Activated T-helper 1 cell treated with anti-CD3 and anti-CD28 coated beads, Interleukin-2, amount 50 U/mL, for 16 hours (primary cell): ENCODE results near the gene FAM53A.
"Not testable (repeated sequence)": the region's sequence is repeated elsewhere in the genome, so short reads cannot be mapped to it uniquely, and the experiment has no call there.

Experiments used
- DNase-seq, 2 donors: peaks; one replicate each; pipeline ENCODE4 v3.0.0-alpha.2; 2020; ENCODE audit warnings: low read depth in 1 of 2, low spot score in 1 of 2

Gene FAM53A

DNA sequence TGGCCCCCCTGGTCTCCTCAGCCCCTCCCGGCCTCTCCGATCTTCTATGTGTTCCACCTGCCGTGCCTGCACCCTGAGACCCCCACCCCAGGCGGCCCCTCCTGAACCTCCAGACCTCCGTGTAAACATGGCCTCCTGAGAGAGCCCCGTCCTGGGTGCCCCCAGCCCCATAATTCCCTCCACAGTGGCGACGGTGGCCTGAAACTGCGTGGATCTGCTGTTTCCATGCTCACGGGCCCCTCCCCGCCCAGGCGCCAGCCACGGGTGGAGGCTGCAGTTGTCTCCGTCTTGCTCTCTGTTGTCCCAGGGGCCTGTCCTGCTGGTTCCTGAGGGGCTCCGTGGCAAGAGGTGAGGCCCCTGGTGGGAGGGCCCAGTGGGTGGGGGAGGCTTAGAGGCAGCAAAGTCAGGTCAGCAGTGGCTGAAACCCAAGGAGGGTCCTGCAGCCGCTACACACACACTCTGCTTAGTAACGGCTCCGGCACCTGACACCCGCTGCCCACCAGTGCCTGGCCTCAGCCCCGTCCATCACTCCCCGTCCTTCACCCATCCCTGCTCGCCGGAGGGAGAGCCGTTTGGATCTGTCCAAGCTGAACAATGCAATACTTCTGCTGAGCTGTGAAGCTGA lies 75.8 kb downstream of the FAM53A start:
- DNase-seq = no peak

DNA sequence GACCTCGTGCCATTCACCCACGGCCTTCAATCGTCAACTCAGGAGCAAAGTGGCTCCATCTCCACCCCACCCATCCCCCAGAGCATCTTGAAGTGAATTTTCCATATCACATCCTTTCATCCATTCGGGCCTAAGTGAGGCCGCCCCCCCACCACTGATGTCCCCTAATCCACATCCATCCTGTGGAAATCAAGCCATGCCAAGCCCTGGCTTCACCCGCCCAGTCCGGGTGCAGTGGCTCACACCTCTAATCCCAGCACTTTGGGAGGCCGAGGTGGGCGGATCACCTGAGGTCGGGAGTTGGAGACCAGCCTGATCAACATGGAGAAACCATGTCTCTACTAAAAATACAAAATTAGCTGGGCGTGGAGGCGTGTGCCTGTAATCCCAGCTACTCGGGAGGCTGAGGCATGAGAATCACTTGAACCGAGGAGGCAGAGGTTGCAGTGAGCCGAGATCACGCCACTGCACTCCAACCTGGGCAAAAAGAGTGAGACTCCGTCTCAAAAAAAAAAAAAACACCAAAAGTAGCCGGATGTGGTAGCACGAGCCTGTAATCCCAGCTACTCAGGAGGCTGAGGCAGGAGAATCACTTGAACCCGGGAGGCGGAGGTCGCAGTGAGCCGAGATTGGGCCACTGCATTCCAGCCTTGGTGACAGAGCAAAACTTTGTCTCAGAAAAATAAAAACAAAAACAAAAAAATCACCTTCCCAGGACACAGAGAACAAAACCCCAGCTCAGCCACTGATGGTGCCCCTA lies 76.5 kb downstream of the FAM53A start:
- DNase-seq = not testable (repeated sequence)

DNA sequence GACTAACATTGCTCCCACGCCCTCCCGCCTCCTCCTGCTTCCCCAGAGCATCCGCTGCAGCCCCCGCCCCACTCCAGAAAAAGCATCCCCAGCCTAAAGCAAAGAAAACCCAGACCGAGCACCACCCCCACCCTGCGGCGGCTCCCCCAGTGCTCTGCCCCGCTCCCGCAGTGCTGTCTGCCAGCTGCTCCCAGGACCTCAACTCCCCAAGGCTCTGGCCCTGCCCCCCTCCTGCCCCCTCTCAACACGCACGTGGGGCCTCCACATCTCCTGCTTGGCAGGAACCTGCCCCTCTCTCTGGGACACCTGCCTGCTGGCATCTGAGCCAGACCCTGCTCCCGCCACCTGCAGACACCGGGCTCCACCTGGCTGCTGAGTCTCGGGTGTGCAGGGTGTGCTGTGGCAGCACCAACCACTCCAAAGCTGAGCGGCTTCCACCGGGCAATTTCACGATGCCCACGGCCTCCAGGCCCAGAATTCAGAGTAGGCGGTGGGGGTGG lies 79.4 kb downstream of the FAM53A start:
- peak in 1 of 2 donors; percentile 26 for DNase-seq

DNA sequence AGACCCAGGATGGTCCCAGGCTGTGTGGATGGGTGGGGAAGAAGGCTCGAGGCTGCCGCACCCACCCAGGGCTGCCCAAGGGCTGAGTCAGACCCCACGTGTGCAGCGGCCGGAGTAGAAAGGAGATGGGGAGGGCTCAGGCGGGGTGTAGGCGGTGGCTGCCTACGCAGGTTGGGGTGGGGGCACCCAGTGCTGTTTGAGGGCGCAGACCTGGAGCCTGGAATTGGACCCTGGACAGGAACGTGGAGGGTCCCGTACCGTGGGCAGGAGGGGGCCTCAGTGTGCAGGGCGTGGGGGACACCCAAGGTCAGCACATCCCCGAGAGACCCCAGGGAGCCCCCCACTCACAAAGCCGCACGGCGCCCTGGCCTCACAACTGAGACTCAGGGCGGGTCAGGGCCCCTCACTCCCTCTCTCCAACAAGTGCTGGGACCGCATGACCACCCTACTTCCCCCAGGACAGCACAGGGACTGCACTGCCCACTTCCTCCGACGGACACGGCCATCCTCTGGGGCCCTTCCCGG lies 79.9 kb downstream of the FAM53A start:
- DNase-seq = no peak

DNA sequence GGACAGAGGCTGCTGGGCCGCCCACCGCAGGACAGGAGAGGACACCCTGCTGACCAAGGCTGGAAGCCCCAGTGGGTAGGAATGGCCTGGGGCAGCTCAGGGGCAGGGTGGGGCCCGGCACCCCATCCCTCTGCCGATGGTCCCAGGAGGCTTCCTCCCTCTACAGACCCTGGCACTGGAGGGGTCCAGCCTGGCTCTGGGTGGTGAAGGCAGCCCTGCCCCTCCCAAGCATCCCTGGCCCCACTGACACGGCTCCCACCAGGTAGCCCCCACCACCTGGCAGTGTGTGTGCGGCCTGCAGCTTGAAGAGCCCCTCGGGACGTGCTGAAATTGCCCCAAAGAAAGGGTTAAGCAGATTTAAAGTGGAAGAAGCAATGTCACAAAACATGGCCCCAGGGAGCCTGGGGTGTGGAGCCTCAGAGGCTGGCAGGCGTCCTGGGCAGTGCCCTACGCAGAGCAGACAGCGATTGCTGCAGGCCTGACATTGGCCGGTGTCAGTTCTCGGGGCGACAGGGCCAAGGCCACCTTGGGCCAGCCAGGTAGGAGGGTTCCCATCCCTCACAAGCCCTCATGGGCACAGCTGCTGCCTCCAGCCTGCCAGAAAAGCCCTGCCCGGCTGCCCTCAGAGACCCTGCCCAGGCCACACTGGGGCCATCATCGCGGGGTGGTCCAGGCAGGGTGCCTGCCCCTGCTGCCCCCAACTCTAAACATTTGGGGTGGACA lies 80.5 kb downstream of the FAM53A start:
- no peak for DNase-seq

DNA sequence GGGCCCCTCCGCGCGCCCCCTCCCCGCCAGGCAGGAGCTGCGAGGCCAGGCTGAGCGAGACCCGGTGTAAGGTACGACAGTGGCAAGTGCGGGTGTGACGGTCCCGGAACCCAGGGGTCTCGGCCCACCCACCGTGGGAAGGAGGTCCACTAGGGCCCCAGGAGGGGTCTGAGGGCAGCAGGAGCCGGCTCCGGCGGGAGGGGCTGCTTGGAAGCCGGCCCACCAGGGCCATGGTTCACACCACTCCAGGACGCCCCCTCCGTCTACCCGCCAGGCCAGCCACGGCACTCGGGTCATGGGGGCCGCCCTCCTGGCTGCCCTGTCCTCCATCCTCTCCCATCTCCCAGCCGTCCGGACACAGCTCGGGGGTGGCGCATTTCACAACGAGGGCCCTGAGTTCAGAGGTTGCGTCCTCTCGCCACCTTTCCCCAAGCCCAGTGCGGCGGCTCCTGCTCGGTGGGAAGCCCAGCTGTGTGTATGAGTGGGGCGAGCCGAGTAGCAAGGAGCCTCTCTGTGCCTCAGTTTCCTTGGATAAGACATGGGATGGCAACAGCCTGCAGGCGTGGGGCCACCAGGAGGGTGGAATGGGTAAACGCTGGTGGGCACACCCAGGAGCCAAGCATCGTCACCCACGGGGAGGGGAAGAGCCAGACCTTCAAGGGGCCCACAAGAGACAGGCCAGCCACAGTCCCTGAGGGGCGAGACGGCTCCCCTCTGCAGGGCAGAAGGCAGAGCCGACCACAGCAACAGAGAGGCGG lies 81.3 kb downstream of the FAM53A start:
- no peak for DNase-seq

DNA sequence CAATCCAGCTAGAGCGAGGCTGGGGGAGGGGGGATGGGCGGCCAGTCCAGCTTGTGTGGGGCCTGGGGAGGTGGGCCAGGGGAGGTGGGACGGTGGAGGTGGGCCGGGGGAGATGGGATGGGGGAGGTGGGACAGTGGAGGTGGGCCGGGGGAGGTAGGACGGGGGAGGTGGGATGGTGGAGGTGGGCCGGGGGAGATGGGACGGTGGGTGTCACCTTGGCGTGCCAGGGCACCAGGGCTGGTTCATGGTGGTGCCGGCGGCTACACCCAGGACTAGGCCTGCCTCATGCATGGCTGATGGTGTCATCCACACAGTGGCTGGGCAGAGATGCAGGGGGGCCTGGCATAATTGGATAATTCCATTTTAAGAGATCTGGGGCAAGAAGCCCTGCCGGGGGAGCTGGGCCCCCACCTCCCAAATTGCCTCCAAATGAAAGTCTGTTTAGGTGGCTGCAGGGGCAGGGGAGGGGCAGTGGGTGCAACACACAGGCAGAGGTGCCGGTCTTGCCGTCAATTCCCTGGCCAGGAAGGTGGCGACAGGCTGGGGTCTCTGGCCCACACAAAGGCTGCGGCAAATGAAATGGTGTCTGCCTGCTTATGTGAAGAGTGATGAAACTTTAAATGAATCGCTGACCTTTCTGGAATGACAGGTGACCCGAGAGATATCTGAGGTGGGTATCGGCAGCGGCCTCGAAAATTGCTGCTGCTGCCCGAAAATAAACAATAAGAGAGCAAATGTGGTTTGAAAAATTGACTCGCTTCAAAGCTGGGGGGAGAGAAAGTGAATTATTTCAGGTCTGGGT lies 82.1 kb downstream of the FAM53A start:
- no peak for DNase-seq

DNA sequence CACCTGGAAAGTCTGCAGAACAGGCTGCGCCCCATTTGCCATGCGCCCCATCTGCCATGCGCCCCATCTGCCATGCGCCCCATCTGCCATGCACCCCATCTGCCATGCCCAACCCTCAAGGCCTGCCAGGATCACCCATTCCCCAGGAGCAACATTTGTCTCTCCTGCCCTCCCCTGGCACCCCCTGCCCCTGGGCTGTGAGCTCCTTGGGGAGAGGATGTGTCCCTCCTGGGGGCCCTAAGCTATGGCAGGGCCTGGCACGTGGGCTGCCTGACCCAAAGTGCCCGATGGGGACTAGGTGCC lies 82.6 kb downstream of the FAM53A start:
- DNase-seq = no peak

DNA sequence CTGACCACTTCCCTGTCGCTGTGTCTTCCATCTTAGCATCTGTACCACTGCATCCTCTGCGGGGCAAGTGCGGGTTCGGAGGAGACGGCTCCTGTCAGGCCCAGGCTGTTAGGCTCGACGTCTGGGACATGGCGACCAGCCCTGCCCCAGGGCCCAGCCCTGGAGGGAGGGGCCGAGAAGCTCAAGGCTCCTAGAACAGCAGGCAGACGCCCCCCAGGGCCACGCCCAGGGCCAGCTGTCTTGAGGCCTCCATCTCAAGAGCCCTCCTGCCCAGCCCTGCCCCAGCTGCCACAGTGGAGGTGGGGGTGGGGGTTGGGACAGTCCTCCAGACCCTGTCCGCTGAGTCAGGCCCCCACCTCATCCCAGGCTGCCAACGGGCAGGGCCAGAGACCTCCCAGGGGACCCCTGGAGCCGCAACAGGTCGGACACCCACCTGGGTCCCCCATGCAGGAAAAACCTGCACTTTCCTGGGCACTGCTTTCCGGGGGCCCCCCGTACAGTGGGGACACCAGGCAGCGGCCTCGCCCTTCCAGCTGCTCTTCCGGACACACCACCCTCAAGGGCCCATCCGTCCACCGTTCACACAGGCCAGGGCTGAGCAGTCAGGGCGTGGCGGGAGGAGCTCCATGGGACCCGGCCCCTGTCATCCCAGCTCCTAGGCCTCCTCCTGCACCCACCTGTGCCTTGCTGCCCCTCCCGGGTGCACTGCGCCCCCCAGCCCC lies 83.1 kb downstream of the FAM53A start:
- no peak for DNase-seq

DNA sequence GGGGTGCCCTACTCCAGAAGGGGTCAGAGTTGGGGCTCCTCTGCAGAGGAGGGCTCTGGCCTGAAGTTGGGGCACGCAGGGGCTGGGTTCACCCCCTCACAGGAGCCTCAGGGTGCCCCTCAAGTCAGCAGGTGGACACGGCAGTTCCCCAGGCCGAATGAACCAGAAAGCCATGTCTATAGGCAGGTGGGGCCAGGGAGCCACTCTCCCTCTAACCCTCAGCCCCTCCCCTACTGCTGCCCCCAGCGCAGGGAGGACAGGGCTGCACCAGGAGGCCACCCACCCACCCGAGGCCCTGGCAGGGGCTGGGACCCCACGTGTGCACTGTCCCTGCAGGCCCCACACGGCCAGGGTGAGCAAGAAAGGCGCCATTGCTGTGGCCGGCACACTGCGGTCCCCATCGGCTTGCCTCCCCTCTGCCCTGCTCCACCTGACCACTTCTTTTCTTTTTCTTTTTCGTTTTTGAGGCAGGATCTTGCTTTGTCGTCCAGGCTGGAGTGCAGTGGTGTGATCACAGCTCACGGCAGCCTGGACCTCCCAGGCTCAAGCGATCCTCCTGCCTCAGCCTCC lies 83.8 kb downstream of the FAM53A start:
- DNase-seq = no peak

DNA sequence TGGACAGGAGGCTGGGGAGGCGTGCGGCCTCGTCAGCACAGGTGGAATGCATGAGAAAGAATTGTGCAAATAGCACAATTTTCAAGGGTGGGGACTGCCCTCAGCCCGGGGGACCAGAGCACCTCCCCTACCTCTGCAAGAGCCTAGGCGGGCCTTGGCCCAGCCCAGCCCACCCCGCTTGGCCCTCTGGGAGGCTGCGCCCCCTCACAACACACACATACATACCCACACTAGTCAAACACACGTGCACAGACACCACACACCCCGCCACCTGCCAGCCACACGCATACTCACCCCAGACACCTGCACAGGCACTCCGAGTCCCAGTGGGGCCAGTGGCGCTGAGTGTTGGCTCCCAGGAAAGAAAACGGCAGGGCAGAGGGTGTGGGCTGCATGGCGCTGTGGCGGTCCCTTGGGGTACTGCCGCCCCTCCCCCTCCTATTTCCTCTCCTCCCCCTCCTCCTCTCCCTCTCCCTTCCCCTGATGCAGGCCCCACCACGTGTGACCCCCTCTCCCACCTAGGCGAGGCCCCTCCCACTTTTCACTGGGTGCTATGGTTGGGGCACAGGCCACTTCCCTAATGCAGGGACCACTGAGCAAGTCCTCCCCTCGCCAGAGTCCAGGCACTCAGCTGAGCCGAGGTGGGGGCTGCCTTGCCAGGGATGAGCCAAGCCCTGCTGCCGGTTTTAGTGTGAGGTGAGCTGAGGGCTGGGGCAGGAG lies 84.5 kb downstream of the FAM53A start:
- DNase-seq = no peak

DNA sequence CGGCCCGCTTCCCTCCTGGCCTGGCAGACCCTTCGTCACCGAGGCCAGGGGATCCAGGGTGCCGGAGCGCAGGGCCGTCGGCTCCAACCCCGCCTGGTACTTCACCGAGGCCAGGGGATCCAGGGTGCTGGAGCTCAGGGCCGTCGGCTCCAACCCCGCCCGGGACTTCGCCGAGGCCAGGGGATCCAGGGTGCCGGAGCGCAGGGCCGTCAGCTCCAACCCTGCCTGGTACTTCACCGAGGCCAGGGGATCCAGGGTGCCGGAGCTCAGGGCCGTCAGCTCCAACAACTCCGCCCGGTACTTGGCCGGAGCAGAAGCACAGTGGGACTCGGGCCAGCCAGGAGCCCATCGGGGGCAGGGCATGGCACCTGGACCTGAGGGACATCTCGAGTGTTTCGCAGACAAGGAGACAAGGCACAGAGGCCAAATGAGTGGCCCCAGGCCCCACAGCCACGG lies 85.1 kb downstream of the FAM53A start:
- DNase-seq = no peak

DNA sequence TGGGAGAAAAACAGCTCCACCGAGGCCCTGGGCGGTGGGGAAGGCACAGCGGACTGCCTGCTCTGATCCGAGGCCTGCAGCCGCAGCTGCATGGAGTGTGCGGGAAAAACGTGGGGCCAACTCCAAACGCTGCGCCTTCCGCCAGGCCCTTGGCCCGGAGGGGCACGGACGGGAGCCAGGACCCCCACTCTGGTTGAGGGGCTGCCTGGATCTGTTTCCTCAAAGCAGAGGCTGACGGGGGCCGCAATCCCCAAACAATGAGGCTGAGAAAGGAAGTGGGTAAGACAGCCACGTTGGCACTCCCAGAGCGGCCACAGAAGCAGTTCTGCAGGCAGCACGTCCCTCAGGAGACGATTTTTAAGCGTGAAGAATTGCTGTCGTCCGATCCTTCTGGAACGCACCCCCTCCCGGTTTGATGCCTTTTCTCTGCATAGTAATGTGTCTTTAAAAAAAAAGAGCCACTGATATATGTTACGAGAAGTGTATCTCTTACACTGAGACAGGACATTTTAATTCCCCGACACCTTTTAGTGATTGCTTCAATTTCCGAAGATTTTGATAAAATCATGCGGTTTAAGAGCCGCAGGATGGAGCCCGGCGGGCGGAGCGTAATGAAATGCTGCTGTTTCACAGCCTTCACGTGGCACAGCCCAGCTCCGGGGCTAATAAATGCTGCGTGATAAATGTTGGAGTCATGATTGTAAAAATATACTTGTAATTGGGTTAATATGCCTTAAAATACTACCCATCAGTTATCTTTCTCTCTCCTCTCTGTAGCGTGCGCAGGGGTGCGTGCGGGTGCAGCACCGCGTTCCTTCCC lies 85.7 kb downstream of the FAM53A start:
- DNase-seq = no peak

DNA sequence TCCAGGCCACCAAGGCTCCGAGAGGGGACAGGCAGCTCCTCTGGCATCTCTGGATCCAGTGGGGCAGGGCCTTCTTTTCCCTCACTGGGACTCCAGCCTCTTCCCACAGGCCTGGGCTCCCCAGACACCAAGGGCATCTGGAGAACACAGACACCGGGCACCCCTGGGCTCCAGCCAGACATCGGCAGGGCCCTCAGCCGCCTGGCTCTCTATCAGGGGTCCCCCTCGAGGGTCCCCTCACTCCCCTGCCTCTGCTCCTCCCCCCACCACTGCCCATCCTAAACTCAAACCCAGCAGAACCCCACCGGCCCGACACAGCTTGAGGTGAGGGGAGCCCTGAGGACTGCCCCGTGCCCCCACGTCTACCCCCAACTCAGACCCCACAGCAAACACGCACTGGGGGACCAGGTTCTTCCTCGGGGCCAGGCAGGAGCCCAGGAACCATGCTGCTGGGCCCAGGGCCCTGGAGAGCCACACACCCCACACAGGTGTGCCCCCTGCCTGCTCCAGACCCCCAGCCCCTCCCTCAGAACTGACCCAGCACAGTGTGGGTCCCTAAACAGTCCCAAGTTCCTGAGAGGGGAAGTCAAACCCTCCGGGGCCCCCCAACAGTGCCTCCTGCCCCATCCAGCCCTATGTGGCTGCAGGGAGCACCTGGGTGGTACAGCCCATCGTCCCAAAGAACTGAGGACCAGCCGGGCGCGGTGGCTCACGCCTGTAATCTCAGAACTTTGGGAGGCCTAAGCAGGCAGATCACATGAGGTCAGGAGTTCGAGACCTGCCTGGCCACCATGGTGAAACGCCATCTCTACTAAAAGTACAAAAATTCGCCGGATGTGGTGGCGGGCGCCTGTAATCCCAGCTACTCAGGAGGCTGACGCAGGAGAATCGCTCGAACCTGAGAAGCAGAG lies 86.8 kb downstream of the FAM53A start:
- no peak for DNase-seq

DNA sequence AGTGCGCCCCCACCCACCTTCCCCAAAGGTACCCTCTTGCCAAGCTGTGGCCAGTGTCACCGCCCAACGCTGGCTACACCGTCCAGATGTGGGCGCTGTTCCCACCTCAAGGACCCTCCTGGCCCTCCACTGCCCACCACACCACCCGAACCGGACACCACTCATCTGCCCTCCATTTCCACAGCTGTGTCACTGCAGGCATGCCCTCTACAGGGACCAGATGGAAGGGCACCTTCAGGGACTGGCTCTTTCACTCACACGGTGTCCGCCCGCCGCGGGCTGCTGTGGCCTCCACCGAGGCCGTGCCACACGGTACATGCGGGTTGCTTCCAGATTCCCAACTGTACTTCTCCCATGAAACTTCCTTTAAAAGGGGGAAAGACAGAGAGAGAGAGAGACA lies 87.7 kb downstream of the FAM53A start:
- DNase-seq = no peak

DNA sequence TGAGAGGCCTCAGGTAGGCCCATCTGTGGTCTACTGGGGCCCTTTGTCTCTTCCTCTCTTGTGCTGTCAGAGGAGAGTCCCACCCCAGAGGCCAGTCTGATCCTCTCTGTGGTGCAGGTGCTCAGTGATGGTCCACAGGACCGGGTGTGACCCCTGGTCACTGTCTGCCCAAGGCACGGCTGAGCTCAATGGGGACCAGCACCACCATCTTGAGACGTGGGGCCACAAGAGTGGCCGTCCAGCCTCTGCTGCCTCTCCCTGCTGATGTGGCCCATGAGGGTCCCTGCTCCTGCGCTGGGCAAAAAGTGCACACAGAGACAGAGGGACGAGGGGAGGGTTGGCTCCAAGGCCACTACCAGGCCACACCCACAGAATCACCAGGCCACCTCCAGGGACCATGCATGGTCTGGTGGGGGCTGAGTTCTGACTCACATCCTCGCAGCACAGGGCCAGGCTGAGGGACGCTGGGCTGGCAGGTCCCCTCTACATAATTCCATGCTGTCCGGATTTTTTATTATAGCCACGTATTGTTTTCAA lies 88.3 kb downstream of the FAM53A start:
- no peak for DNase-seq
